Ammon's horn (tissue), 1 donor: ENCODE results near the gene TECTA.

ENCODE experiments used
- DNase-seq: peaks from one replicate; pipeline ENCODE4 v3.0.0-alpha.2; 2016; ENCODE audit warnings: low spot score

The TECTA gene, protein sequence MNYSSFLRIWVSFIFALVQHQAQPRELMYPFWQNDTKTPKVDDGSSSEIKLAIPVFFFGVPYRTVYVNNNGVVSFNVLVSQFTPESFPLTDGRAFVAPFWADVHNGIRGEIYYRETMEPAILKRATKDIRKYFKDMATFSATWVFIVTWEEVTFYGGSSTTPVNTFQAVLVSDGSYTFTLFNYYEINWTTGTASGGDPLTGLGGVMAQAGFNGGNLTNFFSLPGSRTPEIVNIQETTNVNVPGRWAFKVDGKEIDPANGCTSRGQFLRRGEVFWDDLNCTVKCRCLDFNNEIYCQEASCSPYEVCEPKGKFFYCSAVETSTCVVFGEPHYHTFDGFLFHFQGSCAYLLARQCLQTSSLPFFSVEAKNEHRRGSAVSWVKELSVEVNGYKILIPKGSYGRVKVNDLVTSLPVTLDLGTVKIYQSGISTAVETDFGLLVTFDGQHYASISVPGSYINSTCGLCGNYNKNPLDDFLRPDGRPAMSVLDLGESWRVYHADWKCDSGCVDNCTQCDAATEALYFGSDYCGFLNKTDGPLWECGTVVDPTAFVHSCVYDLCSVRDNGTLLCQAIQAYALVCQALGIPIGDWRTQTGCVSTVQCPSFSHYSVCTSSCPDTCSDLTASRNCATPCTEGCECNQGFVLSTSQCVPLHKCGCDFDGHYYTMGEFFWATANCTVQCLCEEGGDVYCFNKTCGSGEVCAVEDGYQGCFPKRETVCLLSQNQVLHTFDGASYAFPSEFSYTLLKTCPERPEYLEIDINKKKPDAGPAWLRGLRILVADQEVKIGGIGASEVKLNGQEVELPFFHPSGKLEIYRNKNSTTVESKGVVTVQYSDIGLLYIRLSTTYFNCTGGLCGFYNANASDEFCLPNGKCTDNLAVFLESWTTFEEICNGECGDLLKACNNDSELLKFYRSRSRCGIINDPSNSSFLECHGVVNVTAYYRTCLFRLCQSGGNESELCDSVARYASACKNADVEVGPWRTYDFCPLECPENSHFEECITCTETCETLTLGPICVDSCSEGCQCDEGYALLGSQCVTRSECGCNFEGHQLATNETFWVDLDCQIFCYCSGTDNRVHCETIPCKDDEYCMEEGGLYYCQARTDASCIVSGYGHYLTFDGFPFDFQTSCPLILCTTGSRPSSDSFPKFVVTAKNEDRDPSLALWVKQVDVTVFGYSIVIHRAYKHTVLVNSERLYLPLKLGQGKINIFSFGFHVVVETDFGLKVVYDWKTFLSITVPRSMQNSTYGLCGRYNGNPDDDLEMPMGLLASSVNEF (N-terminal part only)

GRCh38 chr11:121100943-121101342, at the start of gene TECTA:
TECTA (plus strand) TSS chr11:121101243; CDS start chr11:121102666, 1,423 bp downstream.
- DNase-seq, result no peak

DNA sequence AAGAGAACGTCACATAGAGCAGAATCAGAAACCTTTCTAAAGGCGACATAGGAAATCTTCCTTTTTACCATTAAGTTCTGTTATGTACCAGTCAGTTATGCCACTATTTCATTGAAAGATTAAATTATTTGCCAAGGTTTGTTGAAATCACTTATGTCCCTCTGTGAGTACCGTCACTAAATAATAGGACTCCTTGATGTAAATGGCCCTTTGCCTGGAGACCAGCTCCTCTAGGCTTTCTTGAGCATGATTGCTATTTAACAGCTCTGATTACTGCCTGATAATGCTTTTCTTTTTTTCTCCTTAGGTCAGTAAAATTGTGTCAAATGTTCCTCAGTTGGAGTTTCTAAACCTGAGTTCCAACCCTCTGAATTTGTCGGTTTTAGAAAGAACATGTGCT, 47.8 kb upstream of the TECTA start:
- no peak for DNase-seq

- no peak for DNase-seq
Measured at GRCh38 chr11:121054266-121054665, 46.8 kb upstream of the TECTA start.

GRCh38 chr11:121055076-121055475, 46.0 kb upstream of the TECTA start:
- DNase-seq, result no peak

- no peak for DNase-seq
Measured at GRCh38 chr11:121057922-121058321, 43.1 kb upstream of the TECTA start.

- no peak for DNase-seq
Measured at GRCh38 chr11:121058941-121059340, 42.1 kb upstream of the TECTA start.

- DNase-seq, result no peak
Measured at GRCh38 chr11:121059605-121060004, 41.4 kb upstream of the TECTA start.

DNA sequence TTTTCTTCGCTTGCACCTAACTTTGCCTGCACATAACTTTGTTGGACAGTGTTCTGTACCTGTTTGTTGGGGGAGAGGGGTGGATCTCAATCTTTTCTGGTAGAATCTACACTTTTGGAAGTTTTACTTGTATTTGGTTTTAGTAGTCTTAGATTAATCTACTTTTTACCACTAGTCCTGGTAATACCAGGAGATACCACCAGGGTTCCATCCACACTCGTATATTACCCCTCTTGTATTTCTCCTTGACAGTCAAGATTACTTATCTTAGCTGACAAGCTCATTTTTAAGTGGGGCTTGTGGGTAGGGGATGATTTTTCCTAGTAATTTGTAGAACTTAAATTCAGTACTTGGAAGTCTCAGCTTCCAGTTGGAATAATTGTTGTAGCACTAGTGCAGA, 37.3 kb upstream of the TECTA start:
- no peak for DNase-seq

GRCh38 chr11:121066623-121067022, 34.4 kb upstream of the TECTA start:
- no peak for DNase-seq

DNA sequence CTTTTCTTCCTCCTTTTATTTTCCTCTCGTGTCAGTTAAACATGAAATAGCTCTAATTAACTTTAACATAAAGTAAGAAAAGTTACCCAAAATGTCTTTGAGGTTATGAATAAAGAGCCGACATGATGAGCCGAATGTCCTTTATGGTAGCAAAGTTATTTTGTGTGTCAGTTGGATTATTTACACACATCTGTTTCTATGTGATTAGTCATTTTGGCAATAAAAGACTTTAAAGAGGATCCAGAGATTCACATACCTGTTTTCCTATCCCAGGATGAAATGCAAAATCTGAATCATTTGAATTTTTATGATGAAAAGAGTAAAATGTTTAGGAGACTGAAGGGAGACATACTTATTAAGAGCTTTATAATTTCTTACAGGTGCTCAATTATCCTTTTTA, 34.0 kb upstream of the TECTA start:
- DNase-seq, result no peak

GRCh38 chr11:121067453-121067852, 33.6 kb upstream of the TECTA start:
- no peak for DNase-seq

GRCh38 chr11:121067962-121068647, 32.9 kb upstream of the TECTA start:
- no peak for DNase-seq

DNA sequence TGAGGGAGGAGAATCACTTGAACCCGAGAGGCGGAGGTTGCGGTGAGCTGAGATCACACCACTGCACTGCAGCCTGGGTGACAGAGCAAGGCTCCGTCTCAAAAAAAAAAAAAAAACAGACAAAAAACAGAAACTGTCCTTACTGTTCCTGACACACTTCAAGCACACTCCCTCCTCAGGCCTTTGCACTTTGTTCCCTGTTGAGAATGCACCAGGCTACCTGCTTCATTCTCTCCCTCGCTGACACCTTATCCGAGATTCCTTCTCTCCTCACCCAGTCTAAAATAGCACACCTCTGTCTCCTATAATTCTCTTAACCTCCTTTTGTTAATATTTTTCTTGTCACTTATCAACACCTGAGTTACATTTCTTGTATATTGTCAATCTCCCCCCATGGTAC, 32.3 kb upstream of the TECTA start:
- DNase-seq, result no peak

GRCh38 chr11:121070951-121071845, 29.8 kb upstream of the TECTA start:
- no peak for DNase-seq

DNA sequence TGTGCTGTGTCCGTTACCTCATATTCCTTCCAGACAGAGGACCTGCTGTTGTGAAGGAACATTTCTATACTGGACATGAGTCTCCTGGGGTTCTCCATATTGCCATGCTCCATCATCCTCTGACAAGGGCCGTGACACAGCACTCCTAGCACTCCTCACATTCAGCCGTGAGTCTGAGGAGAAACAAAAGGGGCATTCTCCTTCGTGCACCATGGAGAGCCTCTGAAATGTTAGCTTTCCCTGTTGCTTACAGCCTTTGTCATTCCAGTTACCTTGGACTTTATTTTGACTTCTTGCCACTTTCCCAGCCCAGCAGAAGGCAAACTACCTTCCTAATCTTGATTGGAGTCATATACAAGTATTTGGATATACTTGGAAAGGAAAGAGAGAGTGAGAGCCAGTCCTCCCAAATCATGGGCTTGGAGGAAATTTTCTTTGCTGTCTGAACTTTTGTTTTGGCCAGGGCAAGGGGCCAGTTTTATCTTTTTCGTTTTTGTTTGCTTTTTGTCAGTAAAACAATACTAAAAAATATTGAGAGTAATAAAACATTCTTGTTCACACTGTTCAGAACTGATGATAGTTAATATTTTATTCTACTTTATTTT, 29.1 kb upstream of the TECTA start:
- peak; percentile 70 for DNase-seq

DNA sequence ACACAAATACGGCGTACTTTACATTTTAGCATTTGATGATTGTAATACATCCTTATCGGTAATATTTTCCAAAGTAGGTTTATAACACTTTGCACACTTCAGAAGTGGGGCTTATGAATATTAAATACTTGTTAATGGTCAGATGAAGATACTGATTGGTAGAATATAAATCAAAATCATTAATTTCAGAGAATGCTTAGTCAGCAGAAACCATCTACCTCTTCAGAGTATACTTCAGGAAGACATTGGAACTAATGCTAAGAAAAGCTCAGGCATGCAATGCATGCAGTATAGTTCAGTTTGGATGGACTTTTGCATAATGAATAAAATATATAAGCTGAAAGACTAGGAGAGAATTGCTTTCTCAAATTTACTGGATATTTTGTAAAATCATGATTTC, 19.7 kb upstream of the TECTA start:
- no peak for DNase-seq

- no peak for DNase-seq
Measured at GRCh38 chr11:121082219-121082618, 18.8 kb upstream of the TECTA start.

DNA sequence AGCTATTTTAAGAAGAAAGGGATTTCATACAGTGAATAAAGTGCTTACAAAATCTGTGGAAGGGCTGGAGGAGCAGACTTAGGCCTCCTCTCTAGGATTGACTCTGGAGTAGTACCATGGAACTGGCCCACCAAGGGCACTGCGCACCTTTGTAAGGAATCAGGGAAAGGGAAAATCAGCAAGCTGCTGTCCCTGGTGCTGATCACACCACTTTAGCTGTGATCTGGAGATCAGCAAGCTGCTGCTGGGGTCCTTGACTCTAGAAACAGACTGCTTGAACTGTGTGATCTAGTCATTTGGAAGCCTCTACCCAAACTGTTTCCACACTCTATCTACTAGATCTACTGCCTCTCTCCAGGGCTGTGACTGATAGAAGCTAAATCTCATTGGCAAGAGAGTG, 18.4 kb upstream of the TECTA start:
- no peak for DNase-seq

DNA sequence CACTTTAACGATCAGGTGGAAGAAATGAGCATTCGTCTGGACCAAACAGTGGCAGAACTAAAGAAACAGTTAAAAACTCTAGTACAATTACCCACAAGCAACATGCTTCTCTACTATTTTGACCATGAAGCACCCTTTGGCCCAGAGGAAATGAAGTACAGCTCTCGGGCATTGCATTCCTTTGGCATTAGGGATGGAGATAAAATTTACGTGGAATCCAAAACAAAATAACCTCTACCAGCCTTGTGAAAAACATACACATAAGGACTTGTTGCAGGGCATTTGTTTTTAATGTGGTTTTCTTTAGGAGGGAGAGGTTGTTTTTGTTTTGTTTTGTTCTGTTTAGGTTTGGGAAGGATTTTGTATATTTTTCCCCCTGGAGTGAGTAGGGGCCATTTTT, 14.2 kb upstream of the TECTA start:
- DNase-seq, result no peak

- DNase-seq, result no peak
Measured at GRCh38 chr11:121089566-121089965, 11.5 kb upstream of the TECTA start.
